Mononuclear cell (primary cell): ENCODE measurements around the gene CORO1C. TPM values are rescaled to one million over a fixed set of nuclear protein-coding genes. Genes with fewer than 3 reads are reported as not detected.

Experiments used
- H3K27me3 ChIP-seq: 2 replicates; pipeline ENCODE4 v1.6.0; 2011; ENCODE audit warnings: low read length, control low read depth; ENCODE audit not compliant: insufficient read depth
- H3K4me1 ChIP-seq: 2 replicates; pipeline ENCODE4 v1.5.1; 2011; ENCODE audit warnings: mild to moderate bottlenecking, low read length, control low read depth; ENCODE audit not compliant: insufficient read depth
- H3K4me3 ChIP-seq: 2 replicates; pipeline ENCODE4 v1.5.1; 2011; ENCODE audit warnings: mild to moderate bottlenecking, low read length, moderate library complexity
- H3K9me3 ChIP-seq: 2 replicates; pipeline ENCODE4 v1.5.1; 2011; ENCODE audit warnings: low read depth, mild to moderate bottlenecking, control low read depth, low read length
- total RNA-seq: library from RNA; depleted of rRNA; stranded (reverse); fragments of >200 nt; gene quantifications from one replicate; pipeline ENCODE4 v1.2.3, GENCODE V29; 2012

CORO1C gene
- total RNA-seq, 1 donor, result 86.3 TPM

- no peaks in the 10 kb centered on the region for H3K27me3 ChIP-seq
- H3K9me3 ChIP-seq, result no peaks in the 10 kb centered on the region
- H3K4me3 ChIP-seq, result no peak overlapping the region
- H3K4me1 ChIP-seq, result peaks cover 43% of the 10 kb centered on the region
Observed at GRCh38 chr12:108686780-108687179, 44.5 kb downstream of the CORO1C start.

- peaks cover 32% of the 10 kb centered on the region for H3K4me1 ChIP-seq
- no peaks in the 10 kb centered on the region for H3K9me3 ChIP-seq
- H3K27me3 ChIP-seq, result no peaks in the 10 kb centered on the region
- no peak overlapping the region for H3K4me3 ChIP-seq
Observed at GRCh38 chr12:108685469-108686260, 45.7 kb downstream of the CORO1C start.

GRCh38 chr12:108683906-108684556 is 47.3 kb downstream of the CORO1C start:
- H3K9me3 ChIP-seq, result no peaks in the 10 kb centered on the region
- no peaks in the 10 kb centered on the region for H3K27me3 ChIP-seq
- H3K4me1 ChIP-seq, result peaks cover 16% of the 10 kb centered on the region
- H3K4me3 ChIP-seq, result no peak overlapping the region

- H3K4me3 ChIP-seq, result no peak overlapping the region
- no peaks in the 10 kb centered on the region for H3K27me3 ChIP-seq
- H3K9me3 ChIP-seq, result no peaks in the 10 kb centered on the region
- H3K4me1 ChIP-seq, result no peaks in the 10 kb centered on the region
Observed at GRCh38 chr12:108681317-108681716, 50.0 kb downstream of the CORO1C start.

- Histone ChIP-seq H3K9me3 (no peaks in the 10 kb centered on the region), H3K4me3 (no peak overlapping the region), H3K27me3 (no peaks in the 10 kb centered on the region), H3K4me1 (no peaks in the 10 kb centered on the region)
Observed at GRCh38 chr12:108679106-108679681, 52.1 kb downstream of the CORO1C start.

GRCh38 chr12:108678104-108678730 is 53.1 kb downstream of the CORO1C start:
- no peaks in the 10 kb centered on the region for H3K27me3 ChIP-seq
- no peaks in the 10 kb centered on the region for H3K4me1 ChIP-seq
- H3K4me3 ChIP-seq, result no peak overlapping the region
- no peaks in the 10 kb centered on the region for H3K9me3 ChIP-seq

- H3K27me3 ChIP-seq, result no peaks in the 10 kb centered on the region
- no peak overlapping the region for H3K4me3 ChIP-seq
- no peaks in the 10 kb centered on the region for H3K9me3 ChIP-seq
- no peaks in the 10 kb centered on the region for H3K4me1 ChIP-seq
Observed at GRCh38 chr12:108677381-108677780, 53.9 kb downstream of the CORO1C start.

GRCh38 chr12:108676707-108677106 is 54.6 kb downstream of the CORO1C start:
- no peaks in the 10 kb centered on the region for H3K9me3 ChIP-seq
- H3K4me3 ChIP-seq, result no peak overlapping the region
- no peaks in the 10 kb centered on the region for H3K4me1 ChIP-seq

GRCh38 chr12:108675792-108676191 is 55.5 kb downstream of the CORO1C start:
- H3K9me3 ChIP-seq, result no peaks in the 10 kb centered on the region
- no peaks in the 10 kb centered on the region for H3K4me1 ChIP-seq
- H3K4me3 ChIP-seq, result no peak overlapping the region
- H3K27me3 ChIP-seq, result no peaks in the 10 kb centered on the region

More at GRCh38 chr12:108676707-108677106, 54.6 kb downstream of the CORO1C start:
- H3K27me3 ChIP-seq, result no peaks in the 10 kb centered on the region

GRCh38 chr12:108672054-108672453 is 59.3 kb downstream of the CORO1C start:
- no peaks in the 10 kb centered on the region for H3K9me3 ChIP-seq
- no peaks in the 10 kb centered on the region for H3K27me3 ChIP-seq

GRCh38 chr12:108671110-108671509 is 60.2 kb downstream of the CORO1C start:
- H3K27me3 ChIP-seq, result no peaks in the 10 kb centered on the region
- no peak overlapping the region for H3K4me3 ChIP-seq
- H3K9me3 ChIP-seq, result no peaks in the 10 kb centered on the region
- peaks cover 23% of the 10 kb centered on the region for H3K4me1 ChIP-seq

More at GRCh38 chr12:108672054-108672453, 59.3 kb downstream of the CORO1C start:
- Histone ChIP-seq H3K4me3 (no peak overlapping the region), H3K4me1 (peaks cover 13% of the 10 kb centered on the region)

- peaks cover 32% of the 10 kb centered on the region for H3K4me1 ChIP-seq
- no peaks in the 10 kb centered on the region for H3K9me3 ChIP-seq
- no peak overlapping the region for H3K4me3 ChIP-seq
- H3K27me3 ChIP-seq, result no peaks in the 10 kb centered on the region
Observed at GRCh38 chr12:108670066-108670631, 61.2 kb downstream of the CORO1C start.

GRCh38 chr12:108668542-108668941 is 62.8 kb downstream of the CORO1C start:
- no peaks in the 10 kb centered on the region for H3K27me3 ChIP-seq
- H3K9me3 ChIP-seq, result no peaks in the 10 kb centered on the region
- no peak overlapping the region for H3K4me3 ChIP-seq
- peaks cover 48% of the 10 kb centered on the region for H3K4me1 ChIP-seq

GRCh38 chr12:108668063-108668462 is 63.3 kb downstream of the CORO1C start:
- peaks cover 53% of the 10 kb centered on the region for H3K4me1 ChIP-seq
- no peak overlapping the region for H3K4me3 ChIP-seq
- no peaks in the 10 kb centered on the region for H3K27me3 ChIP-seq
- H3K9me3 ChIP-seq, result no peaks in the 10 kb centered on the region

- peaks cover 56% of the 10 kb centered on the region for H3K4me1 ChIP-seq
- H3K4me3 ChIP-seq, result no peak overlapping the region
- H3K27me3 ChIP-seq, result no peaks in the 10 kb centered on the region
- no peaks in the 10 kb centered on the region for H3K9me3 ChIP-seq
Observed at GRCh38 chr12:108667349-108667748, 64.0 kb downstream of the CORO1C start.
